Endodermal cell (in vitro differentiated cells): ENCODE results near the gene ADSS1. TPM values are rescaled to one million over a fixed set of nuclear protein-coding genes. Genes with fewer than 3 reads are reported as not detected.

Experiments used
- DNase-seq: peaks from one replicate; pipeline ENCODE4 v3.0.0-alpha.2; 2017
- H3K27ac ChIP-seq: 2 replicates; pipeline ENCODE4 v1.5.1; 2013; ENCODE audit warnings: mild to moderate bottlenecking, low read depth, low read length, moderate library complexity
- H3K27me3 ChIP-seq: 2 replicates; pipeline ENCODE4 v1.6.1; 2013; ENCODE audit warnings: mild to moderate bottlenecking, low read length, moderate library complexity; ENCODE audit not compliant: insufficient read depth, control insufficient read depth, poor library complexity, severe bottlenecking
- H3K36me3 ChIP-seq: 2 replicates; pipeline ENCODE4 v1.7.0; 2013; ENCODE audit warnings: mild to moderate bottlenecking, low read length, moderate library complexity; ENCODE audit not compliant: control insufficient read depth, insufficient read depth
- H3K4me1 ChIP-seq: one replicate; pipeline ENCODE4 v1.7.0; 2013; ENCODE audit warnings: low read length; ENCODE audit not compliant: control insufficient read depth, insufficient read depth
- H3K4me3 ChIP-seq: 2 replicates; pipeline ENCODE4 v1.5.1; 2013; ENCODE audit warnings: mild to moderate bottlenecking, low read length, moderate library complexity
- H3K9ac ChIP-seq: 2 replicates; pipeline ENCODE4 v1.6.1; 2013; ENCODE audit warnings: mild to moderate bottlenecking, low read length, moderate library complexity; ENCODE audit not compliant: poor library complexity, severe bottlenecking; ENCODE audit errors: extremely low read depth
- H3K9me3 ChIP-seq: 2 replicates; pipeline ENCODE4 v1.6.1; 2013; ENCODE audit warnings: mild to moderate bottlenecking, low read length, moderate library complexity; ENCODE audit not compliant: control insufficient read depth
- H3K27ac Mint-ChIP-seq: 2 replicates; pipeline ENCODE4 v1.8.0; 2020; ENCODE audit warnings: mixed read lengths
- H3K27me3 Mint-ChIP-seq: 2 replicates; pipeline ENCODE4 v1.8.0; 2021; ENCODE audit warnings: mild to moderate bottlenecking, mixed read lengths; ENCODE audit not compliant: insufficient read depth
- H3K36me3 Mint-ChIP-seq: 2 replicates; pipeline ENCODE4 v1.8.0; 2020; ENCODE audit warnings: low read depth, mixed read lengths
- H3K4me1 Mint-ChIP-seq: 2 replicates; pipeline ENCODE4 v1.8.0; 2020; ENCODE audit warnings: mixed read lengths
- H3K4me3 Mint-ChIP-seq: 2 replicates; pipeline ENCODE4 v1.8.0; 2020; ENCODE audit warnings: mild to moderate bottlenecking, moderate library complexity, mixed read lengths
- H3K9me3 Mint-ChIP-seq: 2 replicates; pipeline ENCODE4 v1.8.0; 2020; ENCODE audit warnings: mild to moderate bottlenecking, mixed read lengths
- CTCF ChIP-seq: fragments of 200-600 bp; sonication (generic); conservative IDR thresholded peaks from 2 replicates; pipeline ENCODE4 v1.5.0; 2021; ENCODE audit warnings: antibody characterized with exemption, mild to moderate bottlenecking
- WGBS, 2 experiments: methylation state at CpG; one replicate each; pipeline versions ENCODE4 v1.1.5 to v1.1.7; 2013; ENCODE audit warnings: missing lambda C conversion rate in 2 of 2, mixed read lengths in 1 of 2; ENCODE audit not compliant: insufficient coverage in 1 of 2, insufficient read length in 1 of 2; 5-methylcytosine and 5-hydroxymethylcytosine counted together
- total RNA-seq, 2 donors: library from RNA; stranded (reverse); fragmentation: NEBNext Ultra II Directional in 1 of 2; extraction: Animal tissue kit (Norgen Biotek cat#: 25700) in 1 of 2; gene quantifications; 2 replicates in 1 of 2; 3 replicates in 1 of 2; pipeline ENCODE4 v1.2.1, GENCODE V29; 2021

The ADSS1 gene
- total RNA-seq, 2 donors from 2014 or later = 15.8 to 31.0 TPM

- no peak for TF ChIP-seq CTCF
- H3K9ac ChIP-seq = no peak overlapping the region
- H3K4me1 Mint-ChIP-seq = no peaks in the 10 kb centered on the region
- H3K36me3 ChIP-seq = peaks cover 7% of the 10 kb centered on the region
- H3K27me3 ChIP-seq = no peaks in the 10 kb centered on the region
- no peaks in the 10 kb centered on the region for H3K4me1 ChIP-seq
- H3K4me3 Mint-ChIP-seq = no peak overlapping the region
- no peak overlapping the region for H3K4me3 ChIP-seq
- no peaks in the 10 kb centered on the region for H3K27me3 Mint-ChIP-seq
- H3K9me3 ChIP-seq = no peaks in the 10 kb centered on the region
- 94 to 95% methylated on average over 18 to 36 of the region's 36 CpGs for WGBS, 2 experiments
- H3K27ac ChIP-seq = no peak overlapping the region
- no peak for DNase-seq
- H3K27ac Mint-ChIP-seq = no peak overlapping the region
- H3K9me3 Mint-ChIP-seq = no peaks in the 10 kb centered on the region
- H3K36me3 Mint-ChIP-seq = peaks cover 2% of the 10 kb centered on the region
Observed at GRCh38 chr14:104784846-104785707, 61.0 kb downstream of the ADSS1 start.

DNA sequence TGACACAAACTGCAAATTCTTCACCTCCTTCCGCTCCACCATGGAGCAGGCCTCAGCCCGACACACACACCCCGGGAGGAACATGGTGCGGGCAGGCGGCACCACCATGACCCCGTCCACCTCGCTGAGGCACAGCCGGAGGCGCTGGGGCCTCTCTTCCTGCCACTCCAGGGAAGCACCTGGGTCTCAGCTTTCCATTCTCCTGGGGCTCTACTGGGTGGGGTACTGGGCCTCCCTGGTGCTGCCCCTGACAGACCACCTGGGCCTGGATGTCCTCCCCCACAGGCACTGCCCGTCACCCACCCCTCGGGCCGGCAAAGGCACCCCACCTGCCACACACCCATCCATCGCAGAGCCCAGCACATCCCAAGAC lies 61.7 kb downstream of the ADSS1 start:
- Histone ChIP-seq H3K27ac (no peak overlapping the region), H3K27me3 (no peaks in the 10 kb centered on the region), H3K4me3 (no peak overlapping the region), H3K36me3 (peaks cover 8% of the 10 kb centered on the region), H3K9me3 (no peaks in the 10 kb centered on the region), H3K9ac (no peak overlapping the region), H3K4me1 (no peaks in the 10 kb centered on the region)
- no peak overlapping the region for H3K4me3 Mint-ChIP-seq
- H3K9me3 Mint-ChIP-seq = no peaks in the 10 kb centered on the region
- TF ChIP-seq CTCF = no peak
- H3K27me3 Mint-ChIP-seq = no peaks in the 10 kb centered on the region
- peaks cover 2% of the 10 kb centered on the region for H3K36me3 Mint-ChIP-seq
- H3K4me1 Mint-ChIP-seq = no peaks in the 10 kb centered on the region
- DNase-seq = no peak
- H3K27ac Mint-ChIP-seq = no peak overlapping the region
- WGBS, 2 experiments = 98 to 100% methylated on average over 8 to 13 of the region's 13 CpGs

GRCh38 chr14:104786091-104786586 lies 62.1 kb downstream of the ADSS1 start:
- DNase-seq = no peak
- Mint-ChIP-seq H3K4me1 (no peaks in the 10 kb centered on the region), H3K36me3 (peaks cover 4% of the 10 kb centered on the region), H3K9me3 (no peaks in the 10 kb centered on the region), H3K4me3 (no peak overlapping the region), H3K27ac (no peak overlapping the region), H3K27me3 (no peaks in the 10 kb centered on the region)
- no peak for TF ChIP-seq CTCF
- Histone ChIP-seq H3K4me1 (no peaks in the 10 kb centered on the region), H3K36me3 (peaks cover 6% of the 10 kb centered on the region), H3K9ac (no peak overlapping the region), H3K9me3 (no peaks in the 10 kb centered on the region), H3K27me3 (no peaks in the 10 kb centered on the region), H3K4me3 (no peak overlapping the region), H3K27ac (no peak overlapping the region)
- 92 to 95% methylated on average over 8 to 12 of the region's 14 CpGs for WGBS, 2 experiments
